ENCODE measurements around the gene DACT3.

- no peak for TF ChIP-seq CTCF (conservative IDR thresholded peaks at IDR 0.05; ENCODE audit: low read depth, low read length)
- TF ChIP-seq POLR2A (IDR thresholded peaks at IDR 0.05; ENCODE audit: low read depth, low read length): no peak
These were observed 49.7 kb upstream of the DACT3 start for GRCh38 chr19:46710687-46711086.
